Ovary (tissue), 9 donors: Measurements from ENCODE around the gene NEK2. TPM values are rescaled to one million over a fixed set of nuclear protein-coding genes. Genes with fewer than 3 reads are reported as not detected.

Experiments
- DNase-seq, 5 donors: peaks; one replicate each; pipeline ENCODE4 v3.0.0-alpha.2; 2019 to 2020
- H3K27ac ChIP-seq, 2 donors: fragments of 200-600 bp; one replicate each; pipeline versions ENCODE4 v1.5.1 to v1.8.0; 2019 to 2022
- H3K27me3 ChIP-seq: fragments of 200-600 bp; one replicate; pipeline ENCODE4 v1.8.0; 2022
- H3K36me3 ChIP-seq: fragments of 200-600 bp; sonication (generic); one replicate; pipeline ENCODE4 v1.5.1; 2019
- H3K4me1 ChIP-seq: one replicate; pipeline ENCODE4 v1.8.1; 2013; ENCODE audit warnings: mild to moderate bottlenecking, moderate library complexity; ENCODE audit not compliant: insufficient read depth
- H3K4me3 ChIP-seq: fragments of 200-600 bp; sonication (generic); one replicate; pipeline ENCODE4 v1.5.1; 2017
- H3K9me3 ChIP-seq, 2 donors: fragments of 200-600 bp in 1 of 2; sonication (generic) in 1 of 2; one replicate each; pipeline versions ENCODE4 v1.5.1 to v1.8.1; 2013 to 2019; ENCODE audit warnings: mild to moderate bottlenecking in 1 of 2, moderate library complexity in 1 of 2
- EP300 ChIP-seq: sonication (generic); formaldehyde crosslinking; IDR thresholded peaks from one replicate; pipeline ENCODE4 v1.6.1; 2017; ENCODE audit warnings: antibody characterized with exemption
- POLR2A ChIP-seq: fragments of 450-650 bp; IDR thresholded peaks from one replicate; pipeline ENCODE4 v1.6.1; 2017; ENCODE audit warnings: antibody characterized with exemption, mild to moderate bottlenecking, moderate library complexity
- WGBS, 3 donors: extraction: QIAGEN DNeasy Blood & Tissue Kit in 1 of 3; methylation state at CpG; one replicate each; pipeline versions ENCODE4 v1.1.5 to v1.1.7; 2013 to 2017; 5-methylcytosine and 5-hydroxymethylcytosine counted together
- intact Hi-C, 4 donors: fragments of 100-400 bp; cut with DNase I; formaldehyde crosslinking; loops; one replicate each; pipeline versions ENCODE4 v1.11.0 to v1.15.1; 2022 to 2023
- polyA plus RNA-seq, 2 donors: library from polyadenylated mRNA; stranded (reverse); fragments of 200-250 nt in 1 of 2; fragments of 350-450 nt in 1 of 2; fragmentation: Illumina TruSeq in 1 of 2; extraction: RNeasy Lipid Tissue Mini Kit (QIAGEN cat#74804) in 1 of 2; gene quantifications; one replicate each; pipeline ENCODE4 v1.2.3, GENCODE V29; 2013 to 2014
- total RNA-seq, 7 donors: library from RNA; depleted of rRNA in 2 of 7; stranded (reverse); fragments of >200 nt in 2 of 7; fragmentation: NEBNext Ultra II Directional in 3 of 7; extraction: Animal tissue kit (Norgen Biotek cat#: 25700) in 3 of 7; gene quantifications; one replicate each; pipeline versions ENCODE4 v1.1.0 to v1.2.4, GENCODE V29; 2016 to 2023
- TF ChIP-seq, protein P1 (sequence below), 3 donors: fragments of 450-650 bp in 2 of 3; fragments of 200-600 bp in 1 of 3; IDR thresholded peaks; one replicate each; pipeline versions ENCODE4 v1.5.1 to v1.8.0; 2016 to 2022; ENCODE audit warnings: antibody characterized with exemption in 3 of 3, mild to moderate bottlenecking in 1 of 3
- donor health status: DM: no; HTN: no; CAD: no; lungs with moderate emphysema.
- donor health status: DM: no; HTN: no; CAD: no.
- donor health status: Bipolar disorder and iron deficiency.
- donor health status: DM: yes; HTN: yes; CAD: no.
- donor health status: DM: no; HTN: no; CAD: no.
- donor health status: DM: yes; HTN: yes; CAD: no.

The NEK2 gene
- total and polyA plus RNA-seq, 9 donors, result 0.20 to 1.8 (median 0.37) TPM; not detected in 4

DNA sequence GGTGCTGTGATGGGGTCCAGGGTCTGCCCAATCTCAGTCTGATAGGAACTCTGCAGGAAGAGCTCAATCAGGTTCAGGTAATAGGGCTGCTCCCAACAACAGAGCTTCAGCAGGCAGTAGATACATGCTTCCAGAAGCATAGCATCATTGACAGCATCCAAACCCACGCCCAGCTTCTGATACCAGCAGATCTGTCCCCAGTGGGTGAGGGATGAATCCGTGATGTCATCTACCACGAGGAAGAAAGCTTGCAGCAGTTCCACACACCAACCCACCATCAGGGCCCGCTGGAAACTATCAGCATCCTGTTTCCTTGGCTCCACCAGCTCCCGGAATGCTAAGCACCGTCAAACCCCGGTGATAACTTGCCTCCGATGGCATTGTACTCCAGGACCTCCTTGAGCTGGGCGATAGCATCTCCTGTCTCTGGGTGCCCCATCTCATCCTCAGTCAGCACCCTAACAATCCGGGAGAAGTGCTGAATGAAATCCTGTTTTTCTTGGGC lies 14.7 kb downstream of the NEK2 start:
- intact Hi-C loops, result no loop called here
- no peak overlapping the region for H3K4me3 ChIP-seq
- 91 to 94% (median 91%) methylated on average over 10 of the region's 10 CpGs for WGBS, 3 donors

DNA sequence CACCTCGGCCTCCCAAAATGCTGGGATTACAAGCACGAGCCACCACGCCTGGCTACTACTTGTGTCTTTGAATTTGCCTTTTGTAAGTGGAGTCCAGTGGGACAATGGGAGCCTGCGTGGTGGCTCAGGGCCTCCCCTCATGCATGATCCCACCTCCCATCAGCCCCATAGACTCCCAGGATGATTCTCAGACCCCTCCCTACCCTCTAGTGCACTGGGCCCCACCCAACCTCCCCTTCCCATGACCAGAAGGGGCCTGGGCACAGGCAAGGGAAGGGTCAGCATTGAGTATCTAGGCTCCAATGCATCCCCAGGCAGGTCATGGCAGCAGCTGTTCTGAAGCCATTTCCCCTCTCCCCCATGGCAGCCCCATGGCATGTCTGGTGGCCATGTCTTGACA lies 18.7 kb downstream of the NEK2 start:
- Histone ChIP-seq H3K4me1 (no peaks in the 10 kb centered on the region), H3K27ac (no peak overlapping the region), H3K9me3 (no peaks in the 10 kb centered on the region), H3K4me3 (no peak overlapping the region), H3K27me3 (no peaks in the 10 kb centered on the region), H3K36me3 (no peaks in the 10 kb centered on the region)
- TF ChIP-seq POLR2A, result no peak
- TF ChIP-seq, protein P1, sequence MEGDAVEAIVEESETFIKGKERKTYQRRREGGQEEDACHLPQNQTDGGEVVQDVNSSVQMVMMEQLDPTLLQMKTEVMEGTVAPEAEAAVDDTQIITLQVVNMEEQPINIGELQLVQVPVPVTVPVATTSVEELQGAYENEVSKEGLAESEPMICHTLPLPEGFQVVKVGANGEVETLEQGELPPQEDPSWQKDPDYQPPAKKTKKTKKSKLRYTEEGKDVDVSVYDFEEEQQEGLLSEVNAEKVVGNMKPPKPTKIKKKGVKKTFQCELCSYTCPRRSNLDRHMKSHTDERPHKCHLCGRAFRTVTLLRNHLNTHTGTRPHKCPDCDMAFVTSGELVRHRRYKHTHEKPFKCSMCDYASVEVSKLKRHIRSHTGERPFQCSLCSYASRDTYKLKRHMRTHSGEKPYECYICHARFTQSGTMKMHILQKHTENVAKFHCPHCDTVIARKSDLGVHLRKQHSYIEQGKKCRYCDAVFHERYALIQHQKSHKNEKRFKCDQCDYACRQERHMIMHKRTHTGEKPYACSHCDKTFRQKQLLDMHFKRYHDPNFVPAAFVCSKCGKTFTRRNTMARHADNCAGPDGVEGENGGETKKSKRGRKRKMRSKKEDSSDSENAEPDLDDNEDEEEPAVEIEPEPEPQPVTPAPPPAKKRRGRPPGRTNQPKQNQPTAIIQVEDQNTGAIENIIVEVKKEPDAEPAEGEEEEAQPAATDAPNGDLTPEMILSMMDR (IDR thresholded peaks at IDR 0.05), result no peak
- TF ChIP-seq EP300, result no peak
- WGBS, 3 donors, result 87 to 97% (median 90%) methylated on average over 4 of the region's 4 CpGs
- intact Hi-C loops, result loop anchor here in 3 of 4 donors (5.0 to 10.0 kb wide), 3 partner anchors 79 to 332 kb away; partner anchors contain the start of genes SLC30A1 (in 1 of the 3) and TRAF5 (in 1 of the 3)
- peak in 1 of 5 donors; percentile 5 for DNase-seq

More for the DNA sequence above, 14.7 kb downstream of the NEK2 start:
- Histone ChIP-seq H3K36me3 (no peaks in the 10 kb centered on the region), H3K4me1 (no peaks in the 10 kb centered on the region), H3K27ac (no peak overlapping the region), H3K27me3 (no peaks in the 10 kb centered on the region), H3K9me3 (no peaks in the 10 kb centered on the region)
- TF ChIP-seq POLR2A, result no peak
- no peak for TF ChIP-seq EP300
- TF ChIP-seq, protein P1 (IDR thresholded peaks at IDR 0.05), result no peak
- peak in 1 of 5 donors; percentile 3 for DNase-seq

DNA sequence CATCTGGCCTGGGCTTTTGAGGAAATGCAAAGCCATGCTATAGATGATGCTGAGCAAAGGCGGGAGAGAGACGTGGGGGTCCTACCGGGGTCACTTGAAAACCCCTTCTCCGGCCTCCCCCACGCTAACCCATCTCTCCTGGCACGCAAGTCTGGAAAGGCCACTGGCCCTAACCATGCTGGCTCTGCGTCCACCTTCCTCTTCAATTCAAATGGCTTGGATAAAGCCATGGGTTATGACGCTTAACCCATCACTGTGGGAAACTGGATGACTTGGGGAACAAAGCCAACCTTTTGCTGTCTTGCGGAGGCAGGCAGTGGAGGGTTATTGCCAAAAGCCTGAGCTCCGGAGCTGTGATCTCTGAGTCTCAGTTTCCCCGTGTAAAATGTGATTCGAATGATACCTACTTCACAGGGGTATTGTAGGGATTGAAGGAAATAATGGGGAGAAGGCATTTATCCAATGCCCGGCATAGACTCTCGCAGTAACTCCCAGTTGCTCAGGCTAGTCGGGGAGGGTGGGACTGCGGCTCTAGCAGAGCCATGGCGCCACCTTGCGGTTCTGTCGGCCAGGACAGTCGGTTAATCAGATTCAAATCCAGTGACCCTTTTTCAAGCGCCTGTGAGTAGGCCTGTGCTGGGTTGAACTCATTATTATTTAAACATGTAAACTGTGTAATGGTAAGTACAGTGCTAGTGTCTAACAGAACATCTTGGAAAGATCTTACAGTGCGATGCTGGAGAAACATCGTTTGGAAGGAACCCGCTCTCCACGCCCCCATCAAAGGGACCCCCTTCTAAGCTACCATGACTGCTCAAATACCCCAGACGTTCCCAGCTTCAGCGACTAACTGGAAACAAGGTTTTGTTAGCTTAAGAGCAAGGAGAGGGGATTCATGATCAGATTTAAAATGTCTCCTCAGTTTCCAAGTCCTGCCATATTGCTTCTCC lies 20.3 kb downstream of the NEK2 start:
- H3K36me3 ChIP-seq, result no peaks in the 10 kb centered on the region
- TF ChIP-seq POLR2A (no peak), EP300 (no peak)
- TF ChIP-seq, protein P1 (IDR thresholded peaks at IDR 0.05), result peak; percentile 82 to 90 (median 84)
- H3K27ac ChIP-seq, result no peak overlapping the region
- WGBS, 3 donors, result 35 to 38% (median 35%) methylated on average over 27 of the region's 27 CpGs
- intact Hi-C loops, result loop anchor here (2.0 to 10.0 kb wide), 5 partner anchors 76 to 330 kb away; partner anchors contain the start of genes SLC30A1 (in 3 of the 4) and TRAF5 (in 1 of the 4)
- H3K4me3 ChIP-seq, result no peak overlapping the region
- peak; percentile 85 to 93 (median 91) for DNase-seq
- H3K27me3 ChIP-seq, result no peaks in the 10 kb centered on the region
- H3K4me1 ChIP-seq, result no peaks in the 10 kb centered on the region
- no peaks in the 10 kb centered on the region for H3K9me3 ChIP-seq

DNA sequence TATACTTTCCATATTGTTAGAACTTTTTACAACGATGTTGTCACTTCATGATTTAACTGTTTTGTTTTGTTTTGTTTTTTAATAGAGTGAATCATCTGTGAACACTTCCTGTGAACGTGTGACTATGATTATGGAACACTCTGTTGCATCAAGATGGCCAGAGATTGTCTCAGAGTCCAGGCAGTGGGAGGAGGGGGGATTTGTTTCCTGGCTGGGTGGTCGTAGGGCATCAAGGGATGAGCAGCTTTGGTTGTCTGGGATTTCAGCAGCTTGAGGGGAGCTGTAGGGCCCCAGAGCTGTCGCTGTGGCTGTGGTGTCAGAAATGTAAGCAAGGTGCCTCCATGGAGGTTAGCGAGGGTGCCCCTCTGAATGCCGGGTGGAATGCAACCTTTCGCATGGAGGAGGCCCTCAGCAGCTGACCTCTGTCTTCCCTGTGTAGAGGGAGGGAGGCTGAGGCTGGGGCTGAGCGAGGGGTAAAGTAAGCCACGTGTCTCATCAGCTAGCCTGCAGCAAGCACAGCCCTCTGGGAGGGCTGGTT lies 21.4 kb downstream of the NEK2 start:
- H3K4me1 ChIP-seq, result no peaks in the 10 kb centered on the region
- H3K27me3 ChIP-seq, result no peaks in the 10 kb centered on the region
- H3K36me3 ChIP-seq, result no peaks in the 10 kb centered on the region
- peak in 1 of 5 donors; percentile 5 for DNase-seq
- TF ChIP-seq POLR2A (no peak), EP300 (no peak)
- TF ChIP-seq, protein P1 (IDR thresholded peaks at IDR 0.05), result no peak
- H3K9me3 ChIP-seq, result no peaks in the 10 kb centered on the region
- H3K27ac ChIP-seq, result no peak overlapping the region
- 48 to 53% (median 52%) methylated on average over 9 of the region's 9 CpGs for WGBS, 3 donors
- no peak overlapping the region for H3K4me3 ChIP-seq
- intact Hi-C loops, result loop anchor here in 2 of 4 donors (2.0 to 10.0 kb wide), 4 partner anchors 75 to 329 kb away; partner anchors contain the start of genes SLC30A1 (in 2 of the 2) and TRAF5 (in 1 of the 2)
